ENCODE results near the gene ERC1.

The ERC1 gene

DNA sequence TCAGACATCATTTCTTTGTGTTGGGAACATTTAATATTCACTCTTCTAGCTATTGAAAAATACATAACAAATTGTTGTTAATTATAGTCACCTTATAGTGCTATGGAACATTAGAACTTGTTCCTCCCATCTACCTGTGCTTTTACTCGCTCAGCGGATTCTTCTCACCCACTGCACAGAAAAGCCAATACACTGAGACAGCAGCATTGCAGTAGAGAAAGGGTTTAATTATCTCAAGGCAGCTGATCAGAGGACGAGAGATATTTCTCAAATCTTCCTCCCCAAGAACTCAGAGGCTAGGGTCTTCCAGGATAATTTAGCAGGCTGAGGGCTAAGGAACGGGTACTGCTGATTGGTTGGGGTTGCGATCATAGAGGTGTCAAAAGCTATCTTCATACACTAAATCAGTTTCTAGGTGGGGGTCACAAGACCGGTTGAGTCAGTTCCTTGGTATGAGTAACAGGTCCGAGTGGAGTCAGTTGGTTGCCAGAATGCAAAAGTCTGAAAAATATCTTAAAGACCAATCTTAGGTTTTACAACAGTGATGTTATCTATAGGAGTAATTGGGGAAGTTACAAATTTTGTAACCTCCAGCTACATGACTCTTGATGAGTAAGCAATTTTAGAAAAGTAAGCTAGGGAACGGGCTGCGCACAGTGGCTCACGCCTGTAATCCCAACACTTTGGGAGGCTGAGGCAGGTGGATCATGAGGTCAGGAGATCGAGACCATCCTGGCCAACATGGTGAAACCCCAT is 430.2 kb downstream of the ERC1 start:
- DNase-seq (ENCODE audit: low read depth in 2 of 2), result peak in 1 of 2 donors; percentile 7
- TF ChIP-seq, protein P1, sequence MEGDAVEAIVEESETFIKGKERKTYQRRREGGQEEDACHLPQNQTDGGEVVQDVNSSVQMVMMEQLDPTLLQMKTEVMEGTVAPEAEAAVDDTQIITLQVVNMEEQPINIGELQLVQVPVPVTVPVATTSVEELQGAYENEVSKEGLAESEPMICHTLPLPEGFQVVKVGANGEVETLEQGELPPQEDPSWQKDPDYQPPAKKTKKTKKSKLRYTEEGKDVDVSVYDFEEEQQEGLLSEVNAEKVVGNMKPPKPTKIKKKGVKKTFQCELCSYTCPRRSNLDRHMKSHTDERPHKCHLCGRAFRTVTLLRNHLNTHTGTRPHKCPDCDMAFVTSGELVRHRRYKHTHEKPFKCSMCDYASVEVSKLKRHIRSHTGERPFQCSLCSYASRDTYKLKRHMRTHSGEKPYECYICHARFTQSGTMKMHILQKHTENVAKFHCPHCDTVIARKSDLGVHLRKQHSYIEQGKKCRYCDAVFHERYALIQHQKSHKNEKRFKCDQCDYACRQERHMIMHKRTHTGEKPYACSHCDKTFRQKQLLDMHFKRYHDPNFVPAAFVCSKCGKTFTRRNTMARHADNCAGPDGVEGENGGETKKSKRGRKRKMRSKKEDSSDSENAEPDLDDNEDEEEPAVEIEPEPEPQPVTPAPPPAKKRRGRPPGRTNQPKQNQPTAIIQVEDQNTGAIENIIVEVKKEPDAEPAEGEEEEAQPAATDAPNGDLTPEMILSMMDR (IDR thresholded peaks at IDR 0.05; ENCODE audit: low read depth, low read length), result no peak
- no peak overlapping the region for H3K4me3 ChIP-seq (replicated peaks in 1 of 2; ENCODE audit: low read depth in 2 of 2, low read length in 2 of 2)

DNA sequence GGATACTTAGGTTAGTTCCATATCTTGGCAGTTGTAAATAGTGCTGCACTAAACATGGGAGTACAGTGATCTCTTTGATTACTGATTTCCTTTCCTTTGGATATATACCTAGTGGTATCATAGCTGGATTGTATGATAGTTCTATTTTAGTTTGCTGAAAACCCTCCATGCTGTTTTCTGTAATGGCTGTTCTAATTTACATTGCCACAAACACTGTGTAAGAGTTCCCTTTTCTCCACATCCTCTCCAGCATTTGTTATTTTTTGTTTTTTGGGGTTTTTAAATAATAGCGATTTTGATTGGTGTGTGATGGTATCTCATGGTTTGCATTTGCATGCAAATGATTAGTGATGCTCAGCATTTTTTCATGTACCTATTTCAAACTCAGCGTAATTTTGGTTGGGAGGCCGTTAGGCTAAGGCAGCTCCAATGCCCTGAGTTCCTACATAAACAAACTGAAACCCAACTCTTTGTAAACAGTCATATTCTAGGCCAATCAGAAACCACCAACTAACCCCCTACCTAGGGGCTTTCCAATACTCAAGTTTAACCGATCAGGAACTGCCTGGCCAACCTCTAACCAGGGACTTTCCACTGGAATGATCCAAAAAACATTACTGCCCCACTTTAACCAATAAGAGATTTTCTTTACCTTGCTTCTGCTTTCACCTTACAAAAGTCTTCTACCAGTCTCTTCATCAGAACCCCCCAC is 431.7 kb downstream of the ERC1 start:
- DNase-seq (ENCODE audit: low read depth in 2 of 2), result no peak
- H3K4me3 ChIP-seq (replicated peaks in 1 of 2; ENCODE audit: low read depth in 2 of 2, low read length in 2 of 2), result no peak overlapping the region
- TF ChIP-seq, protein P1 (IDR thresholded peaks at IDR 0.05; ENCODE audit: low read depth, low read length), result no peak

DNA sequence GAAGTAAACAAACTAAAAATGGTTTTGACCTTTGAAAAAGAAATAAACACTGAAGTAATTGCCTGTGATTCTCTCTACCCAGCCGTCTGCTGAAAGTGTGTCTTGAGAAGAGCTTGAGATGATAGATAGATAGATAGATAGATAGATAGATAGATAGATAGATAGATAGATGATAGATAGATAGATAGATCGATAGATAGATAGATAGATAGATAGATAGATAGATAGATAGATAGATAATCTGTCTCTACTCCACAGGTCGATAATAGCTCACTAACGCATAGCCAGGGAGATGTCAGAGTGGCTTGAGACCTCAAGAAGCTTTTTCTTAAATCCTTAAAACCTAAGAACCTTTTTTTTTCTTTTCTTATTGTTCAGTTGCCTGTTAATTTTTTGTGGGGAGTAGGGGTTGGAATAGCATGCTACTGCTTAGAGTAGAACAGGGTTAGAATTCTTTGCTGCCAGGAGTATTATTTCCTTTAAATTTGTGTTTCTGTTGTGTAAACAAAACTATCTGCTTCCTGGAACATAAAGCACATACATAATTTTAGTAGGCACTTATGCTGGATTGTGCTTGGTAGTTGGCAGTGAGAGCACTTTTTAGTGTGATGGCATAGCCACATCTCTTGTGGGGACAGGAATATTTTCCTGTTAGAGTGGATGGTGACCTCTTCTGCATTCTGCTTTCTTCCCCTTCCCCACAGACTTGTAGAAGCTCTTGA is 433.8 kb downstream of the ERC1 start:
- TF ChIP-seq, protein P1 (IDR thresholded peaks at IDR 0.05; ENCODE audit: low read depth, low read length), result no peak
- DNase-seq (ENCODE audit: low read depth in 2 of 2), result no peak
- no peak overlapping the region for H3K4me3 ChIP-seq (replicated peaks in 1 of 2; ENCODE audit: low read depth in 2 of 2, low read length in 2 of 2)

DNA sequence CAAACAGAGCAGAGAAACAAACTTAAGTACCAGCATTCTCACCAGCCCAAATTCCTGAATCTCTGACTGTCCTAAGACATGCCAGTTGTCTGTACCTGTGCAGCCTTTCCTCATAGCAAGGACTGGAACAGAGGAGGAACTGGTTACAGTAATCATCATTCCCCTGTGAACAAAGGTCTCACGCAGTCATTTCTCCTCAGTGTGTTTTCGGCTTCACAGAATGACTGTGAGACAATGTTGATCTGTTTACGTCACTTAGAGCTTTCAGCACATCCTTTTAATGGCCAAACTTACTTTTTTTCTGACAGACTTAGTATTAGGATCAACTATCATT is 434.3 kb downstream of the ERC1 start:
- no peak overlapping the region for H3K4me3 ChIP-seq (replicated peaks in 1 of 2; ENCODE audit: low read depth in 2 of 2, low read length in 2 of 2)
- TF ChIP-seq, protein P1 (IDR thresholded peaks at IDR 0.05; ENCODE audit: low read depth, low read length), result no peak
- no peak for DNase-seq (ENCODE audit: low read depth in 2 of 2)

DNA sequence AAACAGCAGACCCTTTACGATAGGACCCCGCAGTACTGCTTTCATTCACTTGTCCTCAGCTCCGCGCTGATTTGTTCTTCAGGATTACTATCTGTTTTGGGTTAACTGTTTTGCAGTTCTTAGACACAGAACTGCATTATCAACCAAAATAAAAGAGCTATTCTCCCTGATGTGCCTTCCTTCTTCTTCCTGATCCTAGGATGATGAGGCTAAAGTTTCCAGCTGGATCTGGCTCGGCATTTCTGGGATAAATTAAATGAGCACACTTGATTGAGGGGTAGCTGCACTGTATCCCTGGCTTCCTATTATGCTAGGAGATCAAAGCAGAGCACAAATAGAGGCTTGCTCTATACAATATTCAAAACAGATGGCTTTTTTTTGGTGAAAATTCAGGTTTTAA is 437.6 kb downstream of the ERC1 start:
- no peak for DNase-seq (ENCODE audit: low read depth in 2 of 2)
- H3K4me3 ChIP-seq (replicated peaks in 1 of 2; ENCODE audit: low read depth in 2 of 2, low read length in 2 of 2), result no peak overlapping the region
- TF ChIP-seq, protein P1 (IDR thresholded peaks at IDR 0.05; ENCODE audit: low read depth, low read length), result no peak

DNA sequence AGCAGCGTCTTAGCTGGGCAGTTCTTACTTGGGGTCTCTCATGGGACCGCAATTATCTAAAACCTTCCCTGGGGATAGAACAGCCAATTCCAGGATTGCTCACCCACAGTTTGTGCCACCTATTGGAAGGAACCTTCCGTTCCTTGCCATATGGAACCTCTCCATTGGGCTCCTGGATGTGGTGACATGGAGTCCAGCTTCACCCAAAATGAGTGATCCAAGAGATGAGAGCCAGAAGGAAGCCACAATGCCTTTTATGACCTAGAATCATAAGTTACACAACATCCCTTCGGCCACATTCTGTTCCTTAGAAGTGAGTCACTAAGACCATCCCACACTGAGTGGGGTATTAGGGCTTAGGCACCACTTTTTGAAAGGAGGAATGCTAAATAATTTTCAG is 439.0 kb downstream of the ERC1 start:
- TF ChIP-seq, protein P1 (IDR thresholded peaks at IDR 0.05; ENCODE audit: low read depth, low read length), result no peak
- H3K4me3 ChIP-seq (replicated peaks in 1 of 2; ENCODE audit: low read depth in 2 of 2, low read length in 2 of 2), result no peak overlapping the region
- DNase-seq (ENCODE audit: low read depth in 2 of 2), result peak; percentile 84 to 95

Data from cardiac fibroblast (primary cell).